IMR-90 (cell line): ENCODE data around the gene FEV. TPM values are rescaled to one million over a fixed set of nuclear protein-coding genes. Genes with fewer than 3 reads are reported as not detected.

Source experiments
- ATAC-seq: fragments of 200-7000 bp; cut with Tn5 transposase; 2 replicates; pipeline ENCODE4 v1.9.1; 2020; ENCODE audit warnings: low read depth, mild to moderate bottlenecking, moderate library complexity
- BruUV-seq: library from RNA; stranded (reverse); fragments of 400-500 nt; replicated peaks from 2 replicates; lab custom pipeline; 2021; lab: Mats Ljungman, UMichigan
- CTCF ChIA-PET: fragments of 300-600 bp; formaldehyde crosslinking; extraction: SDS; loops from one replicate; lab custom pipeline; 2021; ENCODE audit warnings: antibody characterized with exemption; lab: Yijun Ruan, JAX
- POLR2A ChIA-PET: fragments of 300-600 bp; sonication (Branson Sonifier 250); formaldehyde crosslinking; loops from one replicate; lab custom pipeline; 2022; ENCODE audit warnings: antibody characterized with exemption; ENCODE audit not compliant: unreplicated experiment; lab: Charles Lee
- DNase-seq: peaks from one replicate; pipeline ENCODE4 v3.0.0; 2013
- H2AFZ ChIP-seq: replicated peaks from 2 replicates; pipeline ENCODE3; 2013; ENCODE audit warnings: low read length, mild to moderate bottlenecking; ENCODE audit not compliant: poor library complexity
- H2AK5ac ChIP-seq: 2 replicates; pipeline ENCODE4 v1.6.1; 2013; ENCODE audit warnings: low read depth, low read length, inconsistent platforms
- H2AK9ac ChIP-seq: replicated peaks from 2 replicates; pipeline ENCODE3; 2013; ENCODE audit warnings: mild to moderate bottlenecking, low read depth, low read length, moderate library complexity; ENCODE audit not compliant: poor library complexity
- H2BK120ac ChIP-seq: 2 replicates; pipeline ENCODE4 v1.6.1; 2013; ENCODE audit warnings: low read depth, low read length, inconsistent platforms
- H2BK15ac ChIP-seq: 3 replicates; pipeline ENCODE4 v1.6.1; 2013; ENCODE audit warnings: low read depth, low read length, inconsistent platforms
- H2BK20ac ChIP-seq: 2 replicates; pipeline ENCODE4 v1.6.1; 2013; ENCODE audit warnings: low read depth, mild to moderate bottlenecking, inconsistent platforms, low read length, moderate library complexity
- H2BK5ac ChIP-seq: 2 replicates; pipeline ENCODE4 v1.6.1; 2013; ENCODE audit warnings: mild to moderate bottlenecking, low read depth, low read length, inconsistent platforms; ENCODE audit not compliant: poor library complexity, severe bottlenecking
- H3K14ac ChIP-seq: replicated peaks from 2 replicates; pipeline ENCODE4 v1.6.1; 2013; ENCODE audit warnings: low read depth, low read length, inconsistent platforms
- H3K18ac ChIP-seq: 2 replicates; pipeline ENCODE4 v1.6.1; 2013; ENCODE audit warnings: low read depth, low read length, control low read depth
- H3K23ac ChIP-seq: 2 replicates; pipeline ENCODE4 v1.6.1; 2013; ENCODE audit warnings: low read depth, low read length, inconsistent platforms
- H3K27ac ChIP-seq: 2 replicates; pipeline ENCODE4 v1.5.1; 2013; ENCODE audit warnings: mild to moderate bottlenecking, control low read depth, low read length; ENCODE audit not compliant: insufficient read depth
- H3K27me3 ChIP-seq: 2 replicates; pipeline ENCODE4 v1.6.1; 2013; ENCODE audit warnings: low read length; ENCODE audit not compliant: control insufficient read depth, insufficient read depth
- H3K36me3 ChIP-seq: 2 replicates; pipeline ENCODE4 v1.6.1; 2013; ENCODE audit warnings: low read length, mixed read lengths; ENCODE audit not compliant: control insufficient read depth, insufficient read depth
- H3K4ac ChIP-seq: 2 replicates; pipeline ENCODE4 v1.6.1; 2013; ENCODE audit warnings: low read depth, low read length, inconsistent platforms
- H3K4me1 ChIP-seq: 2 replicates; pipeline ENCODE4 v1.6.1; 2013; ENCODE audit warnings: low read length, mixed read lengths; ENCODE audit not compliant: control insufficient read depth, insufficient read depth
- H3K4me2 ChIP-seq: 2 replicates; pipeline ENCODE4 v1.6.1; 2013; ENCODE audit warnings: low read depth, mild to moderate bottlenecking, control low read depth, low read length, moderate library complexity
- H3K4me3 ChIP-seq: 2 replicates; pipeline ENCODE4 v1.5.1; 2013; ENCODE audit warnings: low read depth, mild to moderate bottlenecking, control low read depth, low read length, moderate library complexity; ENCODE audit not compliant: insufficient read depth
- H3K56ac ChIP-seq: 2 replicates; pipeline ENCODE4 v1.6.1; 2013; ENCODE audit warnings: low read length, inconsistent platforms; ENCODE audit not compliant: insufficient read depth; ENCODE audit errors: extremely low read depth
- H3K79me1 ChIP-seq, 2 experiments: 2 replicates each; pipeline ENCODE4 v1.6.1; 2013; ENCODE audit warnings: low read length in 2 of 2, inconsistent platforms in 1 of 2, low read depth in 1 of 2
- H3K9ac ChIP-seq: 2 replicates; pipeline ENCODE4 v1.6.1; 2013; ENCODE audit warnings: low read depth, low read length, control low read depth
- H3K9me1 ChIP-seq: 2 replicates; pipeline ENCODE4 v1.6.1; 2013; ENCODE audit warnings: low read length, inconsistent platforms; ENCODE audit not compliant: insufficient read depth
- H3K9me3 ChIP-seq: 2 replicates; pipeline ENCODE4 v1.6.1; 2013; ENCODE audit warnings: low read length; ENCODE audit not compliant: control insufficient read depth, insufficient read depth
- H4K20me1 ChIP-seq: 2 replicates; pipeline ENCODE4 v1.6.1; 2013; ENCODE audit warnings: low read length, inconsistent platforms; ENCODE audit not compliant: insufficient read depth
- H4K5ac ChIP-seq: 2 replicates; pipeline ENCODE4 v1.6.1; 2013; ENCODE audit warnings: mild to moderate bottlenecking, low read depth, low read length, control low read depth
- H4K8ac ChIP-seq, 2 experiments: 2 replicates each; pipeline ENCODE4 v1.6.1; 2013; ENCODE audit warnings: low read depth in 2 of 2, low read length in 2 of 2, control low read depth in 1 of 2, inconsistent platforms in 1 of 2
- H4K91ac ChIP-seq: 2 replicates; pipeline ENCODE4 v1.6.1; 2013; ENCODE audit warnings: low read depth, low read length, inconsistent platforms; ENCODE audit not compliant: insufficient read depth
- RAD21 ChIP-seq: IDR thresholded peaks from 2 replicates; pipeline ENCODE4 v1.6.1; 2012; ENCODE audit warnings: low read length, improper control_type of control experiment
- RCOR1 ChIP-seq: IDR thresholded peaks from 2 replicates; pipeline ENCODE4 v1.6.1; 2012; ENCODE audit warnings: mild to moderate bottlenecking, low read length, improper control_type of control experiment; ENCODE audit not compliant: insufficient replicate concordance
- WGBS, 2 experiments: methylation state at CpG; one replicate each; pipeline versions ENCODE4 v1.1.5 to v1.1.7; 2013; ENCODE audit warnings: missing lambda C conversion rate in 2 of 2; ENCODE audit not compliant: insufficient read length in 1 of 2; ENCODE audit errors: extremely low coverage in 2 of 2; 5-methylcytosine and 5-hydroxymethylcytosine counted together
- dilution Hi-C: fragments of 300-500 bp; cut with HindIII; formaldehyde crosslinking; loops from one replicate; pipeline ENCODE4 v1.14.3; 2018; ENCODE audit warnings: low sequenced_read_pairs; ENCODE audit not compliant: unreplicated experiment
- in situ Hi-C: fragments of 300-500 bp; cut with MboI; formaldehyde crosslinking; loops from 3 replicates; pipeline ENCODE4 v1.14.3; 2019; ENCODE audit warnings: low sequenced_read_pairs, inconsistent platforms, mixed read lengths
- intact Hi-C: fragments of 100-400 bp; cut with micrococcal nuclease; formaldehyde crosslinking; loops from 2 replicates; pipeline ENCODE4 v1.10.0; 2022
- polyA plus RNA-seq, 3 experiments: library from polyadenylated mRNA; depleted of rRNA; stranded (reverse); fragments of >200 nt; gene quantifications; 2 replicates each; pipeline ENCODE4 v1.2.3, GENCODE V29; 2012; ENCODE audit warnings: low replicate concordance in 1 of 3
- total RNA-seq: library from RNA; depleted of rRNA; stranded (reverse); fragments of >200 nt; gene quantifications from 2 replicates; pipeline ENCODE4 v1.2.3, GENCODE V29; 2012

FEV gene
- total and polyA plus RNA-seq, 2 of the 4 experiments (the other 2 are of a cell fraction) = not detected

DNA sequence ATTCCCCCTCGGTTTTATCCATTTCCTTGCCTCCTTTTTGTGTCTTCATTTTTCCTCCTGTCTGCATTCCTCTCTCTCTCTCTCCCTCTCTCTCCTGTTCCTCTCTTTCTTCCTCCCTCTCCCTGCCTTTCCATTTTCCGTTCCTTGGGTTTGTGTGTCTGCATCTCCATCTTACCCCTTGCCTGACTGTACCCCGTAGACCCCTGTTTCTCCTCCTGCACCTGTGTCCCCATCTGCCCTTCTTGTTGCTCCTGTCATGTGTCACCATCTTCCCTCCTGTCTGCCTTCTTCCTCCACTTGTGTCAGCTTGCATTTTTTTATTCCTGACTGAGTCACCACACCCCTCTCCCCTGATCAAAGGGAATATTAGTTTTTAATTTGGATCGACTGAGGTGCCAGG is 23.8 kb downstream of the FEV start:
- H3K36me3 ChIP-seq = no peaks in the 10 kb centered on the region
- no peaks in the 10 kb centered on the region; the same call in 1 of the 2 replicates for H4K20me1 ChIP-seq
- no peak overlapping the region for H2AK5ac ChIP-seq
- no peak overlapping the region for H3K18ac ChIP-seq
- H2AK9ac ChIP-seq = no peak overlapping the region
- no peak overlapping the region for H3K4ac ChIP-seq
- no peaks in the 10 kb centered on the region for H3K4me1 ChIP-seq
- in situ Hi-C loops = no loop called here
- H3K9ac ChIP-seq = no peak overlapping the region
- intact Hi-C loops = no loop called here
- no peak for TF ChIP-seq RAD21
- TF ChIP-seq RCOR1 = no peak
- H3K9me3 ChIP-seq = no peaks in the 10 kb centered on the region
- H3K27me3 ChIP-seq = peaks cover 61% of the 10 kb centered on the region
- H3K23ac ChIP-seq = no peak overlapping the region
- H4K8ac ChIP-seq = no peak overlapping the region
- 0 out of 2 replicates have a peak, but pooled peaks cover 4% of the 10 kb centered on the region for H3K9me1 ChIP-seq
- 0% methylated on average over 2 of the region's 4 CpGs; no CpG with 5 or more reads in 1 of the 2 experiments for WGBS, 2 experiments
- H2BK20ac ChIP-seq = no peak overlapping the region
- no peaks in the 10 kb centered on the region for H3K79me1 ChIP-seq
- ATAC-seq = no peak
- ChIA-PET POLR2A (no interaction called here), CTCF (no interaction called here)
- H2BK5ac ChIP-seq = no peak overlapping the region
- H3K27ac ChIP-seq = no peak overlapping the region
- no TSS peak for BruUV-seq
- peak overlapping the region; percentile 29 for H2AFZ ChIP-seq
- DNase-seq = no peak
- dilution Hi-C loops = no loop called here
- H2BK15ac ChIP-seq = no peak overlapping the region
- H3K14ac ChIP-seq = no peak overlapping the region
- no peak overlapping the region for H4K91ac ChIP-seq
- no peak overlapping the region for H3K4me3 ChIP-seq
- H2BK120ac ChIP-seq = no peak overlapping the region
- no peak overlapping the region for H4K5ac ChIP-seq
- H3K4me2 ChIP-seq = no peak overlapping the region
- H3K56ac ChIP-seq = no peak overlapping the region
